ENCODE data around the gene CCSAP. TPM values are rescaled to one million over a fixed set of nuclear protein-coding genes. Genes with fewer than 3 reads are reported as not detected.

The CCSAP gene
- total RNA-seq, 1 experiment from 2014 or later, result 11.0 TPM

GRCh38 chr1:229287267-229287666 lies 55.6 kb downstream of the CCSAP start:
- DNase-seq (ENCODE audit: low read depth), result no peak

GRCh38 chr1:229286099-229286766 lies 56.6 kb downstream of the CCSAP start:
- DNase-seq (ENCODE audit: low read depth), result no peak

GRCh38 chr1:229285440-229285839 lies 57.4 kb downstream of the CCSAP start:
- no peak for DNase-seq (ENCODE audit: low read depth)

- no peak for DNase-seq (ENCODE audit: low read depth)
These were observed 58.0 kb downstream of the CCSAP start for GRCh38 chr1:229284887-229285286.

- DNase-seq (ENCODE audit: low read depth), result no peak
These were observed 59.6 kb downstream of the CCSAP start for GRCh38 chr1:229283183-229283611.

GRCh38 chr1:229282295-229282823 lies 60.5 kb downstream of the CCSAP start:
- DNase-seq (ENCODE audit: low read depth), result no peak

GRCh38 chr1:229281339-229281926 lies 61.4 kb downstream of the CCSAP start:
- DNase-seq (ENCODE audit: low read depth), result no peak

- DNase-seq (ENCODE audit: low read depth), result no peak
These were observed 61.9 kb downstream of the CCSAP start for GRCh38 chr1:229280921-229281320.

GRCh38 chr1:229280037-229280828 lies 62.6 kb downstream of the CCSAP start:
- DNase-seq (ENCODE audit: low read depth), result no peak

GRCh38 chr1:229279242-229279641 lies 63.6 kb downstream of the CCSAP start:
- no peak for DNase-seq (ENCODE audit: low read depth)

GRCh38 chr1:229278120-229278741 lies 64.6 kb downstream of the CCSAP start:
- no peak for DNase-seq (ENCODE audit: low read depth)

- no peak for DNase-seq (ENCODE audit: low read depth)
These were observed 67.8 kb downstream of the CCSAP start for GRCh38 chr1:229275005-229275404.

- no peak for DNase-seq (ENCODE audit: low read depth)
These were observed 69.2 kb downstream of the CCSAP start for GRCh38 chr1:229273507-229274232.

GRCh38 chr1:229272164-229273158 lies 70.4 kb downstream of the CCSAP start:
- no peak for DNase-seq (ENCODE audit: low read depth)

GRCh38 chr1:229271448-229272159 lies 71.2 kb downstream of the CCSAP start:
- peak; percentile 29 for DNase-seq (ENCODE audit: low read depth)

Measured in LHCN-M2 (cell line).